GM19452 (cell line): ENCODE data around the gene CFDP1.

Source experiments
- ATAC-seq: cut with Tn5 transposase; IDR thresholded peaks from one replicate; pipeline ENCODE4 v1.9.1; 2021; ENCODE audit not compliant: unreplicated experiment

CFDP1 gene

GRCh38 chr16:75415169-75415905 lies 18.0 kb downstream of the CFDP1 start:
- no peak for ATAC-seq

- ATAC-seq = no peak
These were observed 19.4 kb downstream of the CFDP1 start for GRCh38 chr16:75413951-75414350.

DNA sequence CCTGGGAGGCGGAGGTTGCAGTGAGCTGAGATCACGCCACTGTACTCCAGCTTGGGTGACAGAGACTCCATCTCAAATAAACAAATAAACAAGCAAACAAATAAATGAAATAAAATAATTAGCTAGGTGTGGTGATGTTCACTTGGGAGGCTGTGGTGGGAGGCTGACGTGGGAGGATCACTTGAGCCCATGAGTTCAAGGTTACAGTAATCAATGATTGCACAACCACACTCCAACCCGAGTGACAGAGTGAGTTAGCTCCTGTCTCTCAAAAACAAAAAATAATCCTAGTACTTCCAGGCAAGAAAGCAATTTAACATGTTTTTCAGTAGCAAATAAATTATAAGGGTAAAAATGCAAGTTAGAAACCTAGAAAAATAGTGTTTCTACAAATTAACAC lies 26.4 kb downstream of the CFDP1 start:
- ATAC-seq = no peak

DNA sequence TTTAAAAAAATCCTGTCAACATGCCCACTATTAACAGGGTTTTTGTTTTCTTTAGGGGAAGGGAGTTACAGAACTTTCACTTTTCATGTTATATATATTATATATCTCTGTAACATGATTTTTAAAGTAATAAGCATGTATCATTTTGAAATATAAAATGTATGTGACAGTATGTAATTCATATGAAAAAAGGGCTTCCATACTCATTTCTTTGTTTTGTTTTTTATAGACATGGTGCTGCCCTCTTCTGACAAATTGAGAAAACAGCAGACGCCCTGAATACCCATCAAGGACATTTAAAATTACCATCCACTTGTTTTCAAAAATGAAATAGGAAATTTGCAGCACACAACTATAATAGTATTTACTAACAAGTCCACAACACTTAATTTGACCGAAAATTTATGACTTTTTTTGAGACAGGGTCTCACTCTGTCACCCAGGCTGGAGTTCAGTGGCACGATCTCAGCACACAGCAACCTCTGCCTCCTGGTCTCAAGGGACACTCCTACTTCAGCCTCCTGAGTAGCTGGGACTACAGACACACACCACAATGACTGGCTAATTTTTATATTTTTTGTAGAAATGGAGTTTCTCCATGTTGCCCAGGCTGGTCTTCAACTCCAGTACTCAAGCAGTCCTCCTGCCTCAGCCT lies 30.4 kb downstream of the CFDP1 start:
- ATAC-seq = no peak

DNA sequence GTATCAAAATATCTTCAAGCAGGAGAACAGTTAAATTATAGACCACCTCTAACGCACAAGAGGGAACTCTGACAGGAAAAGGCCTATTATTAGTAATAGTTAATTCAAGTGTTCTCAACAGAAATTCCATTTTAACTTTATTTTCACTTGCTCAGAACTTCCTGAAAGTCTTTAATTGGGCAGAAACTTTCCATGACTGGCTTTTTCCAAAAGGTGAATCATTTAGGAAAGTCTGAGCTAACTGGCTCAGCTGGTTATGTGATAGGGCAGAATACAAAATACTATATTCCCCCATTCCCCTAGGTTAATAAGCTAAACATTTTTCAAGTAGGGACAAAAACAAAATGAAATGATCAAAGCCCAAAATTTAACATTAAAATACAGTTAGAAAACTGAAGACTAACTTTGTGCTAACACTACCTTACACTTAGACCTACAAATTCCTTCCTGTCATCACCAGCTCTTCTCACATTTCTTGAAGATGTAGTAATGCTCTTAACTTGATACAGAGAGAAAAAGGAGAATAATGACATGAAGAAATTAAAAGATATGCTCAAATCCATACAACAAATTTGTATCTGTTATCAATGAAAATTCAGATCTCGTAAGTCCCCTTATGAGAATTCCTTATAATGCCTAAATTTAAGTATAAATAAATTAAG lies 31.0 kb downstream of the CFDP1 start:
- ATAC-seq = no peak

GRCh38 chr16:75401691-75402090 lies 31.6 kb downstream of the CFDP1 start:
- no peak for ATAC-seq

DNA sequence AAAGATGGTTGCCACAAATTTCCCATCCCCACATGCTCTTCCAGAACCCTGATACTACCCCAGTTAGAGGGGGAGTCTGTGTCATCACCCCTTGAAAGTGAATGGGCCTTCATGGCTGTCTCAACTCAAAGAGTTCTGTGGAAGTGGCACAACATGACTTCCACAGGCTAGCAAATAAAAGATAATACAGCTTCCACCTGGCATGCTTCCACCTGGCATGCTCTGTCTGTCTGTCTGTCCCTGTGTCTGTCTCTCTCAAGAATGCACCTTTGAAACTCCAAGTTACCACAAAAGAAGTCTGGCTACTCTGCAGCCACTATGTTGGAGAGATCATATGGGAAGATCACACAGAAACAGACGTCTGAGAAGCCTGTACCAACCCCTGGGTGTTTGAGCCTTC lies 35.0 kb downstream of the CFDP1 start:
- ATAC-seq = no peak

DNA sequence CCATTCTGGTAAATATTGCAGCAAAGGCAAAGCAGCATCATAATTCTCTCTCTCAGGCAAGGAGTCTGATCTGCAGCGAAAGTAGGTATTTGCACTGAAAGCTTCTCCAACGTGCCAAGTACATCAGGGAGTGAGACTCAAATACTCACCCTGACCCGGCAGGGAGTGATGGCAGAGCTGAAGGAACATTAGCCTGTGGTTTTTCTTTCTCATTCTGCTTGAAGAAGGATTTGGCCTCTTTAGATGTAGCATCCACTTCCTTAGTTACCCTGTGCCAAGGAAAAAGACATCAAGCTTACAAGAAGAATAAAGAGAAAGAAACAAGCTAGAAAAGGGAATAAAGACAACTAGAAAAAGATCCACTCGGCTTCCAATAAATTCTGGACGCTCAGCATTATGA lies 38.4 kb downstream of the CFDP1 start:
- no peak for ATAC-seq

GRCh38 chr16:75392906-75393305 lies 40.4 kb downstream of the CFDP1 start:
- no peak for ATAC-seq

DNA sequence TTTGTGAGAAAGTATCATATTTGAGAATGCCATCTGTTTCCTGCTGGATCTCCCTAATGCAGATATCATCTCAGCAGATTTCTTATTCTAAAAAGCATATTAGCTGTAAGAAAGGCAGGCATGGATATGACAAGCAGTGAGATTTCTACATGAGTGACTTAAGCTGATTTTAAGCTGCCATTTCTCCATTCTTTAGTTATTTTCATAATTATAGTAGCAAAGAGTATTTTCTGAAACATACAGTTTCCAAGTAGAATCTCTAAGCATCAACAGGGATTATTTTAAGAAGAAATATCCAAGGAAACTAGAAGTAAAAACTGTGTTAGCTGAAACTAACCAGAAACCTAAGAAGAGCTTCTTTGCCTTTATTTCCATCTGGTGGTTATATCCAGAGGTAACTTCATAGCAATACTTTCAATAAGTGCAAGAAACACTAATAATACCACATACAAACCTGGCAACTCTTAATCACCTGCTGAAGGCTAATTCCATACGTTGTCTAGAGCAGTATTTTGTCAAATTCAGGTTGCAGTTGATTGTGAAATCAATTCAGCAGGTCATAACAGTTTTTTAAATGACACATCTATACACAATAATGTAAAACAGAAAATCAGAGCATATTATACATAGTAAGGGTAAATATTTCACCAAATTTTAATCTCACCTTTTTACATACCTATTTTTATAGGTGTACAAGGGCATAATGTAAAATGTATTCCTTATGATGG lies 42.2 kb downstream of the CFDP1 start:
- ATAC-seq = no peak

- no peak for ATAC-seq
These were observed 44.1 kb downstream of the CFDP1 start for GRCh38 chr16:75389096-75389690.

- no peak for ATAC-seq
These were observed 45.4 kb downstream of the CFDP1 start for GRCh38 chr16:75387951-75388350.

DNA sequence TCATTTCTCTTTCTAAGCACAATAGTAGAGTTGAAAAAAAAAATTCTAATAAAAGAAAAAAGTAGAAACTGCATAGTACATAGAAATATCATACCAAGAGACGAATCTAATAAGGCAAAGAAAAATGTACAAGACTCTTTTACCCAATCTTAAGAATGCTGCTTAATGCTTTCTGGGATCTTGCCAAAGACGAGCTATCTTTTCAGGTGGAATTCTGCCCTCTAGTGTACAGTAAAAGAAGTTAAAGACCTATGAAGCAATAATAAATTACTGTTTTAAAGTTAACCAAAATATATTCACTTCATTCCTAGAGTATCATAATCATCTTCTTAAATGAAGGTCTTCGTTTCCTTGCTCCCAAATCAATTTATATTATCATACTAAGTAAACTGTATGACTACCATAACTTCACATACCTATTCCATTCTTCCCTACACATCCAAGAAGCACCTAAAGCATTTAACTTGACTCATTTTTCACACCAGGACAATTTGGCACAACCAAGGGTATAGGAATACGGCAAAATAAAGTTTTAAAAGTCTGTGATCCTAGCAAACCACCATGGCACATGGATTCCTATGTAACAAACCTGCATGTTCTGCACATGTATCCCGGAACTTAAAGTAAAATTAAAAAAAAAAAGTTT lies 47.7 kb downstream of the CFDP1 start:
- no peak for ATAC-seq

DNA sequence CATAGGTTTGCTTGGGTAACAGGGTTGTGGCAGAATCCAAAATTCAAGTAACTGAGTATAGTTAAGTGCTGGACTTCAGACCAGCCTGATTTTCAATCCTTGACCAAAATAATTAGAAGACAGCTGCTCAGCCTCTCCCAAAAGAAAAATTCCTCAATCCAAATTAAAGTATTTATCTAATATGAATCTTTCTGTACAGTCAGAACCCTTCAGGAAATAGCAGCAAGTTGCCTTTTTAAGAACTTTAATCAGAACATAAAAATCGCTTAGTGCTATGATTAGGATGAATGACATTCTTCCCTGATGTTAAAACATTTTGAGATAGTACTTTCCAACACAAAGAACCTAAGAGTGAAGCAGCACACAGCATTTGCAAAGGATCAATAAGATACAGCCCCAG lies 50.2 kb downstream of the CFDP1 start:
- ATAC-seq = no peak

DNA sequence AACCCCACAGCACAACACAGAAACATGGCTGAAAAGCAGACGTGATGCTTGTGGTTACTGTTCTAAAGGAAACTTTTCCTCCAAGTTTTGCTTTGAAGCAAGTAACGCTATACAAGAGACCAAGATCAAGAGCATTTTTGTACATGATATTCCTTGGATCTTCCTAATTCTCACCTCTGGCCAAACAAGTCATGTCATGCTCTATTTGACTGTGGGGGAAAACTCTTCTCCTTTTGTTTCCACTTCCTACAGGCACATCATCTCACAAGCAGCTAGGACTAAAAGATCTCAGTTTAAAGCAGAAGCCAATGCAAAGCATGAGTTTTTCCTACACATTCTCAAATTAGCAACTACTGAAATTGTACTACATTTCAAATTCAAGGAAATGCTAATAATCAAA lies 50.7 kb downstream of the CFDP1 start:
- ATAC-seq = no peak

GRCh38 chr16:75380870-75381269 lies 52.4 kb downstream of the CFDP1 start:
- no peak for ATAC-seq

- ATAC-seq = peak; percentile 89
These were observed 53.1 kb downstream of the CFDP1 start for GRCh38 chr16:75379911-75380847.

GRCh38 chr16:75379339-75379738 lies 54.0 kb downstream of the CFDP1 start:
- ATAC-seq = peak; percentile 40

DNA sequence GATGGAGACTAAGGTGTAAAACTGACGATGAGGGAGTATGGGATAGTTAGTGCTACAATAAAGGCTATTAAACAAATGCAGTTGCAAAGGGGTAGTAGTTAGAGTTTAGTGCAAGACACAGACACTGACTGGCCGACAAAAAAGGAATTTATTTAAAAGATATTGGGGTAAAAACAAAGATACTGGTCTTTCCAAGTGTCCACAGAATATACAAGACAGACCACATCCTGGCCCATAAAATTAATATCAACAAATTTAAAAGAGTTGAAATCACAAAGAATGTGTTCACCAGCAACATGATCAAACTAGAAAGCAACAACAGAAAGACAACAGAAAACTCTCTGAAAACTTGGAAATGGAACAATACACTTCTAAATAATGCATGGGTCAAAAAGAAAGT lies 54.7 kb downstream of the CFDP1 start:
- ATAC-seq = no peak
